PC-3 (cell line): ENCODE measurements around the gene SMR3B.

ENCODE experiments used
- EZH2 ChIP-seq: fragments of 300-600 bp; sonication (generic); IDR thresholded peaks from one replicate; pipeline ENCODE4 v1.6.1; 2017; ENCODE audit warnings: antibody characterized with exemption, mild to moderate bottlenecking, low read length; ENCODE audit not compliant: unreplicated experiment
- EZH2phosphoT487 ChIP-seq: fragments of 300-600 bp; sonication (generic); IDR thresholded peaks from 2 replicates; pipeline ENCODE4 v1.6.1; 2018; ENCODE audit warnings: mild to moderate bottlenecking, antibody characterized with exemption, low read length, borderline replicate concordance
- TF ChIP-seq, protein P1 (sequence below): fragments of 300-600 bp; sonication (generic); conservative IDR thresholded peaks from 2 replicates; pipeline ENCODE4 v1.5.1; 2017; ENCODE audit warnings: antibody characterized with exemption, low read depth, mild to moderate bottlenecking, low read length

DNA sequence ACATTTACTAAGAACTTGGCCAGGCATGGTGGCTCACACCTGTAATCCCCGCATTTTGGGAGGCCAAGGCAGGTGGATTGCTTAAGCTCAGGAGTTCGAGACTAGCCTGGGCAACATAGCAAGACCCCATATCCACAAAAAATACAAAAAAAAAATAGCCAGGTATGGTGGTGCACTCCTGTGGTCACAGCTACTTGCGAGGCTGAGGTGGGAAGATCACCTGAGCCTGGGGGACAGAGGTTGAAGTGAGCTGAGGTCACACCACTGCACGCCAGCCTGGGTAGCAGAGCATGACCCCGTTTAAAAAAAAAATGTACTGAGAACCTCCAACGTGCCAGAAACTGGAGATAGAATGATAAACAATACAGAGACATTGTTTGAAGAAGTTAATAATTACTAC is 22.8 kb downstream of the SMR3B start:
- TF ChIP-seq, protein P1, sequence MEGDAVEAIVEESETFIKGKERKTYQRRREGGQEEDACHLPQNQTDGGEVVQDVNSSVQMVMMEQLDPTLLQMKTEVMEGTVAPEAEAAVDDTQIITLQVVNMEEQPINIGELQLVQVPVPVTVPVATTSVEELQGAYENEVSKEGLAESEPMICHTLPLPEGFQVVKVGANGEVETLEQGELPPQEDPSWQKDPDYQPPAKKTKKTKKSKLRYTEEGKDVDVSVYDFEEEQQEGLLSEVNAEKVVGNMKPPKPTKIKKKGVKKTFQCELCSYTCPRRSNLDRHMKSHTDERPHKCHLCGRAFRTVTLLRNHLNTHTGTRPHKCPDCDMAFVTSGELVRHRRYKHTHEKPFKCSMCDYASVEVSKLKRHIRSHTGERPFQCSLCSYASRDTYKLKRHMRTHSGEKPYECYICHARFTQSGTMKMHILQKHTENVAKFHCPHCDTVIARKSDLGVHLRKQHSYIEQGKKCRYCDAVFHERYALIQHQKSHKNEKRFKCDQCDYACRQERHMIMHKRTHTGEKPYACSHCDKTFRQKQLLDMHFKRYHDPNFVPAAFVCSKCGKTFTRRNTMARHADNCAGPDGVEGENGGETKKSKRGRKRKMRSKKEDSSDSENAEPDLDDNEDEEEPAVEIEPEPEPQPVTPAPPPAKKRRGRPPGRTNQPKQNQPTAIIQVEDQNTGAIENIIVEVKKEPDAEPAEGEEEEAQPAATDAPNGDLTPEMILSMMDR = no peak
- TF ChIP-seq EZH2phosphoT487 = no peak
- no peak for TF ChIP-seq EZH2
